ENCODE measurements around the gene SNX15.

Gene SNX15

GRCh38 chr11:65058419-65059054 lies 31.3 kb downstream of the SNX15 start, which contains the start of gene NAALADL1:
NAALADL1 (minus strand) TSS chr11:65058553; CDS start chr11:65058521, 32 bp downstream.
- DNase-seq = no peak

GRCh38 chr11:65059523-65059922 lies 32.3 kb downstream of the SNX15 start:
- DNase-seq = no peak

- DNase-seq = no peak
These were observed 33.0 kb downstream of the SNX15 start for GRCh38 chr11:65059959-65060824.

- DNase-seq = no peak
These were observed 33.7 kb downstream of the SNX15 start for GRCh38 chr11:65060913-65061408.

GRCh38 chr11:65063532-65063931 lies 36.3 kb downstream of the SNX15 start:
- DNase-seq = no peak

GRCh38 chr11:65064847-65065240 lies 37.6 kb downstream of the SNX15 start:
- no peak for DNase-seq

GRCh38 chr11:65065851-65066250 lies 38.6 kb downstream of the SNX15 start:
- no peak for DNase-seq

- DNase-seq = no peak
These were observed 39.1 kb downstream of the SNX15 start for GRCh38 chr11:65066315-65066714.

- DNase-seq = no peak
These were observed 39.6 kb downstream of the SNX15 start for GRCh38 chr11:65066805-65067291.

GRCh38 chr11:65067446-65067845 lies 40.2 kb downstream of the SNX15 start:
- DNase-seq = no peak

GRCh38 chr11:65069217-65069616 lies 42.0 kb downstream of the SNX15 start:
- DNase-seq = no peak

- DNase-seq = no peak
These were observed 44.8 kb downstream of the SNX15 start for GRCh38 chr11:65071907-65072630.

- DNase-seq = no peak
These were observed 45.4 kb downstream of the SNX15 start for GRCh38 chr11:65072631-65072966.

GRCh38 chr11:65077451-65077850 lies 50.2 kb downstream of the SNX15 start:
- DNase-seq = no peak

- peak; percentile 9 to 29 for DNase-seq
These were observed 50.9 kb downstream of the SNX15 start for GRCh38 chr11:65078151-65078550.

GRCh38 chr11:65078786-65079342 lies 51.6 kb downstream of the SNX15 start:
- no peak for DNase-seq

GRCh38 chr11:65083134-65083833 lies 56.0 kb downstream of the SNX15 start:
- DNase-seq = peak in 1 of 2 experiments; percentile 29

- peak; percentile 94 to 97 for DNase-seq
These were observed 56.8 kb downstream of the SNX15 start, which contains the start of the genes CDCA5 and ZFPL1 for GRCh38 chr11:65083834-65084597. CDCA5 (minus strand) TSS chr11:65084040; CDS start chr11:65083978, 62 bp downstream. ZFPL1 (plus strand) TSS chr11:65084222; CDS start chr11:65084699, 477 bp downstream.

- DNase-seq = peak in 1 of 2 experiments; percentile 47
These were observed 57.5 kb downstream of the SNX15 start for GRCh38 chr11:65084598-65085375.

- no peak for DNase-seq
These were observed 58.2 kb downstream of the SNX15 start for GRCh38 chr11:65085446-65085845.

Measured in Kasumi-1 (cell line).